Activated CD8-positive, alpha-beta memory T cell treated with anti-CD3 and anti-CD28 coated beads for 24 hours (primary cell): ENCODE results near the gene UNC5C.

Source experiments
- DNase-seq: peaks from one replicate; pipeline ENCODE4 v3.0.0-alpha.2; 2020

Gene UNC5C

DNA sequence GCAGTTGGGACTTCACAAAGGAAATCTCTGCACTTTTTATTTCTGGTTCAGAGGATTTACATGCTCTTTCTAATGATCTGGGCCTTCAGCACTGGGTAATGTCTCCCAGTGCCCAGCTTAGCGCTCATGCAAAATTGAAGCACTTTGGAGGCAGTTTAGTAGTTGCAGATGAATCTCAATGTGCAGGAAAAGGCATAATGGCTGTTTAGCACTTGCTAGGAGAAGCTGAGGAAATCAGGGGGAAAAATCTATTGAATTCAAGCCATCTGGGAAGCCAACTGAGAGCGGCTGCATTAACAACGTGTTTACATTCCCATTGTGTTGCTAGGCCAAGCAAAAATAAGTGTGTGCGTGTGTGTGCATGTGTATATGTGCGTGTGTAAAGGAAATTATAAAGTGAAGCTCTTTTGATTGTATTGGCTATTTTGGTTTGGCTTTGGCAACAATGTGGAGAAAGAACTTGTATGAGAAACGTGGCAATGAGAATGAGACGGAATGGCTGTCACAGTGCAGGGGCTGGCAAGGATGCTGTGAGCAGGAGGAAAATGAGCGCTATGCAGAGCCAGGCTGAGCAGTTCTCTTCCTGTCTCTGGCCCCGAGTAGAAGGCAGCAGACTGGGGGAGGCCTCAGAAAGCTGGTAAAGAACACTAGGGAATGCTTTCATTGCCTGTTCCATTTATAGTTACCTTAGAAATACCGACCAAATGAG, 231.5 kb downstream of the UNC5C start:
- DNase-seq: no peak

DNA sequence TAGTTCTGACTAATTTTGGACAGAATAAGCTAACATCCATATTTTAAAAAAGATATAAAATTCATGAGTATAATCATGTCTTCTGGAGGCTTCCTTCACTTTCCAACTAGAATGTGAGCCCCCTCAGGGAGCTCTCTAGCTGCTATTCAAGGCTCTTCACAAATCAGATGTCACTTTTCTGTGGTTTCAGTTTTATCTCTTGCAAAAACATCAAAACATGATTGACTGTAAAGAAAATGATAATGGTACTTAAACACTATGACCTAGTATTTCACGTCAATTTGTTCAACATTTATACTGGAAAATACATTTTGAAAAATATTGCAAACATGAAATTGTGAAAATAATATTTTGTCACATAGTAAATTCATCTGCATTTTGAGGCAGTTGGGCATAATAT, 234.2 kb downstream of the UNC5C start:
- DNase-seq: no peak

DNA sequence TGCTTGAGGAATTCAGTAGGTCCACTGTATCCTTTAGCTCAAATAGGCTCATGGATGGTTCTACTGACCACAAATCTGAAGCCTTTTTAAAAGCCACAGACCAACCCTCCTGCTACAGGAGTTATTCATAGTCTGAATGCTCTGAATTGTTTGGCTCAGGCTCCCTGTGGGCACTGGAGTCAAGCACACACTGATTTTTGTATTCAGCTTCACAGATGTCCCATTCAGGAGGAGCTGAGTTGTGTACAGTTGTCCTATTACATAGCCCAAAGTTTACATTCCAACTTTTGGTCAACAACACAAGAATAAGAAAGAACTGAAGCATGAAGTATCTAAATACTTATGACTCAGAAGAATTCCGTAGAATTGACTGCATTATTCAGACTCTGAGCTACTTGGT, 243.9 kb downstream of the UNC5C start:
- no peak for DNase-seq

DNA sequence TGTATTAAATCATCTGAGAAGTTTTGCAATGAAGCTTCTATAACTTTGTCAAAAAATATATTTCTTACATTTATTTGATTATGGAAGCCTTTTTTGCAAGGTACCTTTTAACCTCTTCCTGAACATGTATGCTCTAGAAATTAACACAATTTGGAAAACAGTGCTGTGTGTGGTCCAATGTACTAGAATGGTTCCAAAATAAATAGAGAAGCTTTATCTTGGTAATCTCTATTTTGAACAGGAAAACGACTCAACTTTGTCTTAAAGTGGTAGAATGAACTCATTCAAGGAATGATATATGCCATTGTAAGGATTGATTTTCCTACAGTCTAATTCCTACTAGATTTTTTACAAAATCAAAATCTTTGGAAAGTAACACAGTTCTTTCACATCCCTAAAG, 248.5 kb downstream of the UNC5C start:
- no peak for DNase-seq

DNA sequence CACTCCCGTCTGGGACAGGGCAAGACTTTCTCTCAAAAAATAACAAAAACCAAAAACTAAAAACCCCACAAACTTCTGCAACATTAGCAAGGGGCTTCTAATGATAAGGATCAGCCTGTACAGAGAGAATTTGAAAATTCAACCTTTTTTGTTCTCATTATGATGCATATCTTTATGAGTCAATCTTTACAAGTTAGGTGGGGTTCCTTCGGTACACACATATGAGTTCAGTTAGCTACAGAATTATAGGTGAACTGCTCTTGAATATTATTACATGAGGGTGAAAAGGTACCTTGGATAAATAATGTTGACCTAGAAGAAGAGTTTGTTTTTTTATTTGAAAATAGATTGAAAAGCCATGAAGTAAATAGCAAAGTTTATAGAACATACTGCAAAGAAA, 252.7 kb downstream of the UNC5C start:
- no peak for DNase-seq

DNA sequence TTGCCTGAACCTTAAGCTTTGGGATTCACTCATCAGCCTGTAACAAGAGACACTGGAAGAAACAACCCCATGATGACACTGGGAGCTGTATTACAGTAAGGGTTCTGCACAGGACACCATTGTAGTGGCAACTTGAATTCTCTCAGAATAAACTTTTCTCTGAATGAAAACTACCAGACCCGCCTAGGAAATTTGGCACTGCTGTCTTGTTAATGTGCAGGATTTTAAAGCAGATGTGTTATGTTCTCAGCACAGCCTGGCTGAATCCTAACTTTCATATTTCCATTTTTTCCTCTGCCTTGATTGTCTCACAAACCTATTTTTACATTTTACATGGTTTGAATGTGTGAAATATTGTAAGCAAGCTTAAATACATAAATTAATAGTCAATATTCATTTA, 253.6 kb downstream of the UNC5C start:
- DNase-seq: no peak

DNA sequence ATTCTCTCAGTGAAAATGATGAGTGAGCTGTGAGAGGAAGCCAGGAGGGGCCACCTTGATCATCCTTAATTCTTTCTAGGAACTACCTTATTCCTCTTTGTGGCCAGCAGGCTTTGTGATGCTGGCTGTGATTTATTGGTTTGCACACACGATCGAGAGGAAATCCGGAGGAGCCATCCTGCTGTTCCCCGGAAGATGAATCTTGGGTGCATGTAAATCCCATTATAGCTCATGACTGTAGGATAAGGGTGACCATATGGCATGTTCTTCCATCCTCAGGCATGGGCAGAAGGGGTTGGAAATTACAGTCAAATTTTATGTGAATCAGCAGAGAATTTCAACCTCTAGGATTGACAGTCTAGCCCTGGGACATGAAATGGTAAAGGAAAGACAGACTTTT, 254.5 kb downstream of the UNC5C start:
- DNase-seq: no peak

DNA sequence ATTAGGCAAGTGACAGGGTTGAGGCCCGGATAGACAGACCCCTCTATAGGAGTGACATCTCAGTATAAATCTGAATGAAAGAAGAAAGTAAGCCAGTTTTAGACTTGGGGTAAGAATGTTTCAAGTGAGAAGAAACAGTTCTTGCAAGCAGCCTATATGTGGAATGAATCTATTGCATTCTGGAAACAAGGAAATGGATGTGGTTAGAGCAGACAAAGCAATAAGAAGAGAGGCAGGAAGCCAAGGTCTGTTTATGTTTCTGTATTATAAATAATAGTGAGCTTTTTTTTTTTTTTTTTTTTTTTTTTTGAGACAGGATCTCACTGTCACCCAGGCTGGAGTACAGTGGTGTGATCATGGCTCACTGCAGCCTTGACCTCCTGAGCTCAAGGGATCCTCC, 255.8 kb downstream of the UNC5C start:
- no peak for DNase-seq

DNA sequence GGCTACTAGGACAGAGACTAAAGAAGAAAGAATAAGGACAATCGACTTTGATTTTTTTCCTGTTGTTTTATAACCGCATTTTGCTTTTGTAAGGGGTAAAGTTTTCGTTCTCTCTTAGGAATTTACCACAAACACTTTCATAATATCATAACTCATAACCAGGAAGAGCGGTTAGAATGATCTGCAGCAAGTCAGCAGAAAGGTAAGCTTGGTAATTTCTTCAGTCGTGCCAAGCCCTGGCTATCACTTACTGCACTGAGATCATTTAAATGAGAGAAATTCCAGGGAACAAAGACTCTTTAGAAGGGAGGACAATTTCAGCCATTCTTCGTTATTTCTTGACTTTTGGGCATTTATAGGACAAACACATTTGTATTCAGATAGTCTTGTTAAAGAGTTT, 258.1 kb downstream of the UNC5C start:
- no peak for DNase-seq

DNA sequence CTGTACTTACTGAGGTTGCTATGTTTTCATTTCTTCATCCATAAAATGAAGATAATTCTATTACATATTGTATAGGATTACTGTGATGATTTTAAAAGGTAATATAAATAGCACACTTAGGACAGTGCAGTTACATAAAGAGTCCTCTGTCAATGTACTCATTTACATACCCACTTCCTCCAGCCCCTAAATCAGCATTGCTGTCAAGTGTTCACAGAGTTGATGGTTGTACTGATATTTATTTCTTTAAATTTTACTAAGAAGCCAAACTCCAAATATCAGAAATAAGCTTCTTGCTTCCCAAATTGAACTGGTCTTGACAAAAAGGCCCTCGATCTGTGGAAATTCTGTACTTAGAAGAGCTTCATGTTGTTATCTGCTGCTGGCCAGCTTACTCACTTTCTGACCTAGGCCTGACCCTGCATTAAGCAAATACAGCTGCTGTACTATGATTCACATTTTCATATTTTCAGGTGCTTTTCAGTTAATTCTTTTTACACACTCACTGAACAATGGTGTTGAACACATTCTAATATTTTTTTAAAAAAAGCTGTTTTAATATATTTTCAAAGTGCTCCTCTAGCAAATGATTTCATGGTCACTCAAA, 259.6 kb downstream of the UNC5C start:
- no peak for DNase-seq

DNA sequence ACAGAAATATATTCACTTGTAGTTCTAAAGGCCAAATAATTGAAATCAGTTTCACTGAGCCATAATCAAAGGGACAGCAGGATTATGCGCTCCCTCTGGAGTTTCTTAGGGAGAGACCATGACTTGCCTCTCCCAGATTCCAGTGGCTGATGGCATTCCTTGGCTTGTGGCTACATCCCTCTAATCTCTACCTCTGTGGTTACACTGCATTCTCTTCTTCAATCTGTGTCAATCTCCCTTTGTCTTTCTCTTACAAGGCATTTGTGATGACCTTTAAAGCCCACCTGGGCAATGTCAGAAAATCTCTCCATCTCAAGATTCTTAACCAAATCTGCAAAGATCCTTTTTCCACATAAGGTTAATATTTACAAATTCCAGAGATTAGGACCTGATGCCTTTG, 260.2 kb downstream of the UNC5C start:
- no peak for DNase-seq

DNA sequence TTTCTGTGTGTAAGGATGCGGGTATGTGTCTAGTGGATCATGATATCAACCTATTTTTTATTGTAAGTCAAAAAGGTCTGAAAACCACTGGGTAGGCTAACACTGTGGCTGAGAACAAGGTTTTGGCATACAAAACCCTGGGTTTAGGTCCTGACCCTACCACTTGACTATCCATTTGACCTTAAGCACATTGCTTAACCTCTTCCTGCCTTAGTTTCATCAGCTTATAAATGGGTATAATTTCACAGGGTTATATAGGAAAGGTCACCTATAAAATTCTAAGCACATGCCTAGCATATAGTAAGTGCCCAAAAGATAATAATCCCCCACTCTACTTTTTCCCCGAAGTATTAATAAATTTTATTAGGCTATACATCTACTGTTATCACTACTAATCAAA, 263.0 kb downstream of the UNC5C start:
- no peak for DNase-seq

DNA sequence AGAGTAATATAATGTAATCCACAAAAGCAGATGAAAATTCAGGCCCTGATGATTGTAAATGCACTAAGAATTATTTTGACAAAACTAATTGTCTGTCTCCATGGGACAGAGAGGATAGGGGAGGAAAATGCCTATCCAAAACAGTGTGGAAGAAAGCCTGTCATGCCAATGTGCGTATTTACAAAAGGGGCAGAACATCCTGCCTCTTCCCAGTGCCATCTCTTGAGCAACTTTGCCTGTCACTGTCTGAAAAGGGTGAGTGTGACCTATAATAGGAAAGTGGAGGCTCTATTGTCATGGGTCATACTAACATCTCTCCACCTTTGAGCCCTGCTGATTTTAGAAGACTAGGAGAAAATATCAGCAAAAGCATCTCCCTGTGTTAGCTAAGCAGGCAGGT, 264.1 kb downstream of the UNC5C start:
- no peak for DNase-seq

DNA sequence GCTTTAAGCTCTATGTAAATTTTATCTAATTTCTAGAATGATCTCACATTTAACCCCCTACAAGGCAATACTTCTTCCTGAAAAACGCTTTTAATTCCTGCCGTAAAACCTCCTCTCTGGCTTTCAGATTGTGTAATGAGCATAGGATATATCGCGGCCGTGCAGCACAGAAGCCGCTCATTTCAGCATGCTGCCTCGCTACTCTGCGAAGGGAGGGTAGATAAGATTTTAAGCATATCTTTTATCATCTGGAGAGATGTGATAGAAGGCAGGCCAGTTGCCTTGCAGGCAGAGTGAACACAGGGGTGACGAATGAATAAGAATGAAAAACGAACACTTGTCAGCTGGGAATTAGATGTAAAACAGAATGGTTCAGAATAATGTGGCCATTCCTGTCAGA, 265.5 kb downstream of the UNC5C start:
- DNase-seq: no peak

DNA sequence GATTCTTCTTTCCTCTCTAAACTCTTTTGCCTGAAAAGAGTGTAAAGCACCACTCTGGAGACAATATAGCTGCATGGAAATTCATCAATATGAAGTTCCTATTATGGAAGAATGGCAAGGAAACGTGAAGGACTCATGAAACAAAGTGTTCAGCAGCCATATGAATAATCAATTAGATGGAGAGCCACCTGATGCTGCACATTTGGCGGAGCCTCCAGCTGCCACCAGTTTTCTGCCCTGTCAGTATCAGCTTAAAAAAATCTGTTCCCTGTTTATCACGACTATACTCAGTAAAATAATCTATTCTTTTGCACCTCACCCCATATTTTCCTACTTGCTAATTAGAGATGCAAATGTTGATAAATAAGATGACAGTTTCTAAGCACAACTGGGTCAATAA, 276.0 kb downstream of the UNC5C start:
- DNase-seq: no peak

DNA sequence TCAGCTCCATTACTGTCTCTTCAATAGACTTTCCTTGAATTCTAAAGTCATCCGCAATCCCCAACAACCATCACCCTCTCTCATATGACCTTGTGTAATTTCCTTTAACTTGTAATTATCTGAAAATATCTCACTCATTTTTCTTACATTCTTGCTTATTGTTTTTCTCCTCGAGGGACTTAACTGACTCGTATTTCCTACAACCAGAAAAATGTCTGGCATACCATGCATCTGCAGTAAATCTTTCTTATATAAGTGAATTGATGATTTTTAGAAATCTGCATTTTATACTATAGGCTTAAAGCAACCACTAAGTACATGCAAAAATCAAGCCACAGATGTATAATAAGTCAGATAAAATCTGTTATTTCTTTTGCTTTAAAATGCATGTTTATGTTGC, 276.7 kb downstream of the UNC5C start:
- no peak for DNase-seq

DNA sequence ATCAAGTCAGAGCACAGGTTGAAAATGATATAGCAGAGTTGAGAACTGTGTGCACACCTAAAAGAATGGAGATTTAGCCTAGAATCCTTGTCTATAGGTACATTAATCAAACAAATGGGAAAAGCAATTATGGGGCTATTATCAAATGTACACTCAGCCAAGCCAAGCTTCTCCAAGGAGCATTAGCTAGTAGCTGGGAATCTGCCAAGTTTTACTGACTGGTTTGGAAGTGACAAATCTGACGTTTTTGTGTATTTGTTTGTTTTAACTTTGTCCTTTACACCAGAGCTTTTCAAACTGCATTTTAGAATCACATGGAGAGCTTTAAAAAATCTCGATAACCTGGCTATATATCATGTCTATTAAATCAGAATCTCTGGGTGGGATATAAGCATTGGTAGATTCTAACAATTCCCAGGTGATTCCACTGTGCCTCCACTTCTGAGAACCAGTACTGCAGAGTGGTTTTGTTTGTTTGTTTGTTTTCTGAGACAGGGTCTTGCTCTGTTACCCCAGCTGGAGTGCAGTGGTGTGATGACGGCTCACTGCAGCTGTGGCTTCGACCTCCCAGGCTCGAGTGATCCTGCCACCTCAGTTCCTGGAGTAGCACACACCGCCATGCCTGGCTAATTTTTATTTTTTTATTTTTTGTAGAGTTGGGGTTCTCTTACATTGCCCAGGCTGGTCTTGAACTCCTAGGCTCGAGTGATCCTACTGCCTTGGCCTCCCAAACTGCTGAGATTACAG, 279.8 kb downstream of the UNC5C start:
- no peak for DNase-seq

DNA sequence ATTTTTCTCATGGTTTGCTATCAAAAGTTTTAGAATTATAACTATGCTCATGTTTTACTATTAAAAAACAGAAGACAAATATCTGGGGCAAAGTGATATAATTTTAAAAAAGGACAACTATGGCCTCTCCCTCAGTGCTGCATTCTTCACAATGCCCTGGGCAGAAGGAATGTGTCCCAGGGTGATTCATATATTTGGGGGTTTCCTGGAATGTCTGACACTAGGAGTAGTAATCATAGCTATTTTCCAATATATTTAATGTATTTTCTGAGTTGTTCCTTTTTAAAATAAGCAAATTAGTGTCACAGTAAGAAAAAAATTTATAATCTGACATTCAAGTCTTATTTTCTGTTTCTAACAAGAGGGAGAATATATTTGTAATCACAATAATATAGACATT, 281.7 kb downstream of the UNC5C start:
- DNase-seq: no peak

DNA sequence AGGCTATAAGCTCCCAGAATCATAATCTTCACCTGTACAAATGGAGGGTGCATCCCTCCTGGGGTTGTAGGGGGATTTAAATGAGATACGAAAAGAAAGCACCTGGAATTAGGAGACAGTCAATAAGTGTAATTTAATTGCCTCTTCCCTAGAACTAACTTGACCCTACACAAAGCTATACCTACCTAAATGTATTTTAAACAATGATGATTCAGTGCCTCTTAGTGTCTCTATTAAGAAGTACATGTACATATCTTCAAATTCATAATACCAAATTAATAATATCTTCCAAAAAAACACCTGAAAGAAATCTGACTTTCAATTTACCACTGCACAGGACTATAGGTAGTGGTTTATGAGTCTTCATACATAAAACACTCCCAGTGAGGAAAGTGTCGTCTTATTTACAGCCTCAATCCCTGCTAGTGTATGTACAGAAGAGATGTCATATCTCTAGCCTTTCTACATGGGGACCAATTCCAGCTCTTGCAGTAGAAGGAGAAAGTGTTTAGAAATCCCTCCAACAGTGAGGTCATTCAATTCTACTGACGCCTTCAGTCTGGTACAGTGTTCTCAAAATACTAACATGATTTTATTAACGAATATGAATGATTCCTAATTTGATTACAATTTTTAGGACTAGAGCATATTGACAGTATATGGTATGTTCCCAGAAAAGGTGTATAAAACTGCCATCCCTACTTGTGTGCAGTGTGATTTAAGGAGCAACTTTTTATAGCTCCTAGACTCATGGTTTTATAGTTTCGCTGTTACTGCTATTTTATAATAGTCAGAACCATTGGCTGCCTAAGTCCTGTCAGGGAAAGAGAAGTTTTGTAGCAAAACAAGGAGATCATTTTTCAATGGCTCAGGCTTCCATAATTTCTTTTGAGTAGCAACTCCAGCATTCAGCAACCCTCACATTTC, 282.7 kb downstream of the UNC5C start:
- DNase-seq: no peak

DNA sequence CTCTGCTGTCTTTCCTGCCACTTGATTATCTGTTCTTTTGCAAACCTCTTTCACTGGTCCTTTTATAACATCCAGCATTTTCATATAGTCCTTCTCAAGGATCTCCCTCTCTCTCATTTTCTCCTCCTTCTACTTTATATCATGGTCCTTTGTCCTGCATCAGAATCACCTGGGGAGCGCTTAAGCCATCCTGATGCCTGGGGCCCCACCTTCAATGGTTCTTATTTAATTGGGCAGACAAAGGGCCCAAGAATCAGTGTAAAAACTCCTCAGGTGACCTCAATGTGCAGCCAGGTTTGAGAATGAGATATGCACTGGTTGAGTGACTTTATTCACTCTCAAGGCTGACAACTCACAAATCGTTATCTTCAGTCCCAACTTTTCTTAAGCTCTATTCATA, 283.9 kb downstream of the UNC5C start:
- no peak for DNase-seq

DNA sequence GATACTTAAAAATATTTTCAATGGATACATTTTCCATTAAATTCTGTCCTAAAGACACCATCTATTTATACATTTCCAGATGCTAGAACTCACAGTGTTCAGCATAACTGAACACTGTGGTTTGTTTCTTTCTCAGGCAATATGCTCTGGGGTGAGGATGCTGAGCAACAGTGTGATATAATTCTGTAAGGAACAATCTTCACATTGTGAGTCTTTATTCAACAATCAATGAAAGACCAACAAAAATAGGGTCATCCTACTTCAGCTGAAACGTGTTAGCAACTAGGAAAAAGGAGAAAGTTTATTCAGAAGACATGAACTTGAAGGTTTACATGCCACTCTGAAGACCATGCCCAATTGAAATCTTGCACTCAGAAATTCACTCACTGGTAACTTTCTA, 284.8 kb downstream of the UNC5C start:
- DNase-seq: no peak

DNA sequence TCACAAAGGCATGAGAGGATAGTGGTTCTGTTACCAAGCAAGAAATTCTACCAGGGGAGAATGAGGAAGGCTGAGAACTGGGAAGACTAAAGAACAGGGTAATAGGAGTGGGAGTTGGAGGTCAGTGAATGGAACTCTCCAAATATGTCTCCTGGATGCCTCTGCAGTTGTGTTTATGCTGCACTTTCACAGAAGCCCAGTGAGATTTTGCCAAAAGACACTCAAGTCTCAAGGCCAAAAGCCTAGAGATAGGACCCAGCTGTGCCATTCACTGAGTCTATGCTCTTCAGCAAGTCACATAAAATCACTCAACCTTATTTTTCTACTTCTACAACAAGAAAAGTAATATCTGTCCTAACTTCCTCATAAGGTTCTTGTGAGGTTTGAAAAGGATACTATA, 285.4 kb downstream of the UNC5C start:
- no peak for DNase-seq

DNA sequence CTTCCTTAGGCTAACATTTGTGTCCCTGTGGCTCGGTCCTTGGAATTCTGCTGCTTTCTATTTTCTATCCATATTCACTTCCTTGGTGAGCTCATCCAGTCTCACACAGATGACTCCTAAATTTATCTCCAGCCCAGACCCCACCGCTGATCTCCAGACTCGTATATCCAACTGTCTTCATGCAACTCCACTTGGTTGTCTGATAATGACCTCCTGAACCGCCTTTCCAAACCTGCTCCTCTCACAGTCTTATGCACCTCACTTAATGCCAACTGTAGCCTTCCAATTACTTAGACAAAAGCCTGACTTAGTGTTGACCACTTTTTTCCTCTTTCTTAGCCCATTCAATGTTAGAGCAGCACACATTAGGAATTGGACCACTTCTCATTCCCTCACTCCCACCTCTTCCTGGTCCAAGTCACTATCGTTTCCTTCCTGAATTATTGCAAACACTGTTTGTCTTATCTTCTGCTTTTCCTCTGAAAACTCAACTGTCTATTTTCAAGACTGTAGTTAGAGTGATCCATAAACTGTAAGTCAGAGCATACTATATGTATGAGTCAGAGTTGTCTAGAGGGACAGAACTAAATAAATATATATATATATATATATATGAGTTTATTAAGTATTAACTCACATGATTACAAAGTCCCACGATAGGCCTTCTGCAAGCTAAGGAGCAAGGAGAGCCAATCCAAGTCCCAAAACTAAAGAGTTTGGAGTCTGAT, 292.5 kb downstream of the UNC5C start:
- no peak for DNase-seq
